K562 (cell line): ENCODE results near the gene AIG1. TPM values are rescaled to one million over a fixed set of nuclear protein-coding genes. Genes with fewer than 3 reads are reported as not detected.
A peak's percentile ranks its signal among the peaks of the same experiment; 100 is the strongest.
"Not testable (repeated sequence)": the region's sequence is repeated elsewhere in the genome, so short reads cannot be mapped to it uniquely, and the experiment has no call there.

ENCODE experiments used
- ATAC-seq: fragments of 200-7000 bp; cut with Tn5 transposase; 3 replicates; pipeline ENCODE4 v1.9.1; 2020; ENCODE audit warnings: moderate library complexity
- BruUV-seq: library from RNA; stranded (reverse); fragments of 400-500 nt; replicated peaks from 2 replicates; lab custom pipeline; 2021; lab: Mats Ljungman, UMichigan
- CTCF ChIA-PET: fragments of 300-600 bp; formaldehyde crosslinking; extraction: SDS; loops from one replicate; lab custom pipeline; 2021; ENCODE audit warnings: low intra/inter-chr PET ratio; lab: Yijun Ruan, JAX
- POLR2A ChIA-PET: fragments of 300-600, 350-650 bp; sonication (Branson Sonifier 250); formaldehyde crosslinking; extraction: SDS; loops from one replicate; lab custom pipeline; 2021; ENCODE audit warnings: antibody characterized with exemption, inconsistent platforms; lab: Yijun Ruan, JAX
- DNase-seq, 4 experiments: peaks; one replicate each; pipeline versions ENCODE4 v3.0.0 to v3.0.0-alpha.2; 2011 to 2018; ENCODE audit warnings: low spot score in 3 of 4, mixed read lengths in 3 of 4; ENCODE audit errors: extremely low read depth in 1 of 4
- FAIRE-seq: peaks from 2 replicates; lab custom pipeline; 2011; peaks lifted over from hg19 to GRCh38; lab: Jason Lieb, UNC
- H2AFZ ChIP-seq: 2 replicates; pipeline ENCODE4 v1.6.0; 2011; ENCODE audit warnings: low read depth, low read length, control low read depth, inconsistent platforms
- H3K27ac ChIP-seq: fragments of 200-600 bp; 3 replicates; pipeline ENCODE4 v1.8.0; 2011; ENCODE audit warnings: low read depth, mild to moderate bottlenecking, control low read depth, inconsistent platforms, low read length, moderate library complexity, mixed read lengths; ENCODE audit errors: extremely low read depth
- H3K27me3 ChIP-seq, 2 experiments: fragments of 300-600 bp in 1 of 2; 2 replicates in 1 of 2; 3 replicates in 1 of 2; pipeline versions ENCODE4 v1.6.0 to v1.8.0; 2011; ENCODE audit warnings: inconsistent platforms in 2 of 2, low read length in 2 of 2, mild to moderate bottlenecking in 1 of 2, mixed read lengths in 1 of 2, moderate library complexity in 1 of 2; ENCODE audit not compliant: control insufficient read depth in 2 of 2, insufficient read depth in 2 of 2
- H3K36me3 ChIP-seq: fragments of 300-600 bp; 3 replicates; pipeline ENCODE4 v1.8.0; 2011; ENCODE audit warnings: mild to moderate bottlenecking, low read length, inconsistent platforms; ENCODE audit not compliant: control insufficient read depth, insufficient read depth
- H3K4me1 ChIP-seq, 2 experiments: fragments of 200-600 bp in 1 of 2; replicated peaks in 1 of 2; 2 replicates in 1 of 2; 3 replicates in 1 of 2; pipeline versions ENCODE4 v1.5.1 to v1.8.0; 2011; ENCODE audit warnings: inconsistent platforms in 2 of 2, low read length in 2 of 2, mild to moderate bottlenecking in 1 of 2, mixed read lengths in 1 of 2, moderate library complexity in 1 of 2; ENCODE audit not compliant: control insufficient read depth in 2 of 2, insufficient read depth in 2 of 2
- H3K4me2 ChIP-seq: 2 replicates; pipeline ENCODE4 v1.6.1; 2011; ENCODE audit warnings: low read length, control low read depth, inconsistent platforms, mixed read lengths; ENCODE audit not compliant: insufficient read depth
- H3K4me3 ChIP-seq: fragments of 200-600 bp; sonication (generic), shearing (Covaris generic); 2 replicates; pipeline ENCODE4 v1.5.1; 2016; ENCODE audit warnings: control low read depth, inconsistent platforms
- H3K79me2 ChIP-seq: fragments of 200-600 bp; 3 replicates; pipeline ENCODE4 v1.8.0; 2011; ENCODE audit warnings: low read length, inconsistent platforms; ENCODE audit not compliant: control insufficient read depth, insufficient read depth
- H3K9ac ChIP-seq, 2 experiments: 2 replicates each; pipeline versions ENCODE4 v1.6.0 to v1.6.1; 2011; ENCODE audit warnings: low read depth in 2 of 2, low read length in 2 of 2, control low read depth in 1 of 2, inconsistent platforms in 1 of 2, mild to moderate bottlenecking in 1 of 2, mixed read lengths in 1 of 2; ENCODE audit not compliant: insufficient read depth in 1 of 2
- H3K9me1 ChIP-seq: one replicate; pipeline ENCODE4 v1.6.0; 2011; ENCODE audit warnings: inconsistent platforms, mild to moderate bottlenecking, low read length, moderate library complexity; ENCODE audit not compliant: control insufficient read depth, insufficient read depth
- H3K9me3 ChIP-seq: replicated peaks from 2 replicates; pipeline ENCODE4 v1.5.1; 2011; ENCODE audit warnings: low read depth, low read length, inconsistent platforms; ENCODE audit not compliant: control insufficient read depth, insufficient read depth
- H4K20me1 ChIP-seq: replicated peaks from 2 replicates; pipeline ENCODE4 v1.6.1; 2011; ENCODE audit warnings: low read length, inconsistent platforms, mixed read lengths; ENCODE audit not compliant: control insufficient read depth, insufficient read depth
- BCOR ChIP-seq: fragments of 450-650 bp; IDR thresholded peaks from 2 replicates; pipeline ENCODE4 v1.6.1; 2016
- KDM1A ChIP-seq, 2 experiments: fragments of 450-650 bp; IDR thresholded peaks; 2 replicates each; pipeline ENCODE4 v1.6.1; 2016; ENCODE audit warnings: mild to moderate bottlenecking in 2 of 2
- ZNF146 ChIP-seq: IDR thresholded peaks from one replicate; pipeline ENCODE4 v1.6.1; 2018; ENCODE audit warnings: missing compliant biosample characterization; ENCODE audit not compliant: unreplicated experiment
- ZNF589 ChIP-seq: fragments of 200-800 bp; sonication (Bioruptor generic); IDR thresholded peaks from 2 replicates; pipeline ENCODE4 v1.6.1; 2016; ENCODE audit warnings: low read depth, missing genetic modification characterization, missing compliant biosample characterization
- WGBS: fragments of 100-300 bp; shearing (Covaris generic); methylation state at CpG from one replicate; pipeline ENCODE4 v1.1.6; 2016; ENCODE audit warnings: low coverage, mixed read lengths; ENCODE audit not compliant: insufficient coverage; ENCODE audit errors: missing lambda C conversion rate; 5-methylcytosine and 5-hydroxymethylcytosine counted together
- in situ Hi-C: fragments of 300-500 bp; cut with MboI; formaldehyde crosslinking; loops from 4 replicates; pipeline ENCODE4 v1.15.0; 2018; ENCODE audit warnings: inconsistent platforms, mixed read lengths
- intact Hi-C: fragments of 100-400 bp; cut with micrococcal nuclease; formaldehyde crosslinking; loops from 2 replicates; pipeline ENCODE4 v1.14.2; 2022
- polyA plus RNA-seq, 8 experiments: library from polyadenylated mRNA; depleted of rRNA in 4 of 8; stranded (reverse) in 5 of 8; unstranded in 3 of 8; fragments of >200 nt; fragmentation: Nextera tagmentation in 2 of 8; fragmentation: Illumina TruSeq in 1 of 8; extraction: Ambion mirVana in 2 of 8; extraction: Trizol in 1 of 8; gene quantifications; 2 replicates each; pipeline versions ENCODE4 v1.2.1 to v1.2.3, GENCODE V29; 2011 to 2014; ENCODE audit warnings: inconsistent platforms in 1 of 8, missing spikeins in 1 of 8
- total RNA-seq, 7 experiments: library from RNA; depleted of rRNA in 6 of 7; stranded (reverse); fragments of >200 nt in 6 of 7; fragmentation: Illumina TruSeq in 2 of 7; extraction: Trizol in 2 of 7; gene quantifications; 2 replicates each; pipeline versions ENCODE4 v1.2.1 to v1.2.3, GENCODE V29; 2011 to 2021; ENCODE audit warnings: low replicate concordance in 1 of 7
- TF ChIP-seq, protein P1 (sequence below): sonication (generic); formaldehyde crosslinking; IDR thresholded peaks from 2 replicates; pipeline ENCODE4 v1.8.0; 2022; ENCODE audit warnings: mild to moderate bottlenecking, missing genetic modification reagents, borderline replicate concordance
- TF ChIP-seq, protein P2 (sequence below): fragments of 450-650 bp; IDR thresholded peaks from 2 replicates; pipeline ENCODE4 v1.6.1; 2017; ENCODE audit warnings: antibody characterized with exemption, mild to moderate bottlenecking

The AIG1 gene
- total and polyA plus RNA-seq, 9 of the 15 experiments (the other 6 are each of a cell fraction or from before 2014, with no cell fraction given), result 74.8 to 333 (median 127) TPM

DNA sequence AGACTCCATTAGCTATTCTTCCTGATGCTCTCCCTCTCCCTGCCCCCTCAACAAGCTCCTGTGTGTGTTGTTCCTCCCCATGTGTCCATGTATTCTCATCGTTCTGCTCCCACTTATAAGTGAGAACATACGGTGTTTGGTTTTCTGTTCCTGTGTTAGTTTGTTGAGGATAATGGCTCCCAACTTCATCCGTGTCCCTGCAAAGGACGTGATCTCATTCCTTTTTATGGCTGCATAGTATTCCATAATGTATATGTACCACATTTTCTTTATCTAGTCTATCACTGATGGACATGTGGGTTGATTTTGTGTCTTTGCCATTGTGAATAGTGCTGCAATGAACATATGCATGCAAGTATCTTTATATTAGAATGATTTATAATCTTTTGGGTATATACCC, 16.3 kb upstream of the AIG1 start:
- H3K4me3 ChIP-seq, H3K79me2 ChIP-seq, BruUV-seq, H3K4me2 ChIP-seq, CTCF ChIA-PET, H4K20me1 ChIP-seq, ATAC-seq, H3K9ac ChIP-seq, intact Hi-C loops, H3K9me1 ChIP-seq, H3K4me1 ChIP-seq, H3K36me3 ChIP-seq, H3K27ac ChIP-seq, in situ Hi-C loops, H2AFZ ChIP-seq, H3K9me3 ChIP-seq, DNase-seq, FAIRE-seq, H3K27me3 ChIP-seq: not testable (repeated sequence)
- WGBS, result 10% methylated on average over 4 of the region's 4 CpGs
- TF ChIP-seq KDM1A (IDR thresholded peaks at IDR 0.05) (peak in 1 of 2 experiments; percentile 51; a peak in 1 of 4 replicates), BCOR (peak; percentile 45; the same call in 1 of the 2 replicates), ZNF146 (CRISPR knock-in tag) (peak; percentile 95)
- POLR2A ChIA-PET, result interaction anchor here (0.9 kb wide), 1 partner anchor 9 kb away, joined by 3 read pairs; no protein-coding TSS in a partner anchor

DNA sequence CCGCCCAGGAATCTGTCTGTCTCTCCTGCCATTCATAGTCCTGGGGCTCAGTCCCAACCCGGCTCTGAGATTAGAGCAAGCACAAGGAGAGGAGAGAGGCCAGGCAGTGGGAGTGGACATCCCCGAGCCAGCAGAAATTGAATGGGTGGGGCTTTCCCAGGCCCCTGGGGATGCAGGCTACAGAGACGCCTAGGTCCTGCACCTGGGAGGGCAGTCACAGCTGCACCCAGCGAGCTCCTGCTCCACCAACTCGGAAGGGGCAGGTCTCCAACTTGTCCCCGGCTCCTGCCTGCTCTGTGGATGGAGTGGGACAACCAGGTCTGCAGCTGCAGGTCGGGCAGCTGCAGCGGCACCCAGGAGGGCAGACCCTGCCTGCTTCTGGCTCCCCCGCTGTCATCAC, 11.1 kb upstream of the AIG1 start:
- 36% methylated on average over 10 of the region's 10 CpGs for WGBS
- in situ Hi-C loops (no loop called here), intact Hi-C loops (no loop called here)
- Histone ChIP-seq H3K4me1 (peaks cover 0 to 4% of the 10 kb centered on the region in 2 experiments; a peak in 1 of 5 replicates), H3K36me3 (no peaks in the 10 kb centered on the region), H3K27ac (no peak overlapping the region), H3K9me3 (peaks cover 5% of the 10 kb centered on the region; the same call in 1 of the 2 replicates), H2AFZ (no peak overlapping the region), H4K20me1 (no peaks in the 10 kb centered on the region), H3K4me3 (no peak overlapping the region), H3K27me3 (no peaks in the 10 kb centered on the region), H3K9me1 (no peaks in the 10 kb centered on the region), H3K4me2 (no peak overlapping the region), H3K9ac (no peak overlapping the region), H3K79me2 (no peaks in the 10 kb centered on the region)
- ChIA-PET POLR2A (interaction anchor here (0.6 to 1.4 kb wide), 3 partner anchors 10 to 325 kb away, joined by 4 to 8 read pairs (median 6); no protein-coding TSS in a partner anchor), CTCF (no interaction called here)
- ATAC-seq (no peak), FAIRE-seq (no peak), DNase-seq (no peak)
- no TSS peak for BruUV-seq
- TF ChIP-seq, protein P1, sequence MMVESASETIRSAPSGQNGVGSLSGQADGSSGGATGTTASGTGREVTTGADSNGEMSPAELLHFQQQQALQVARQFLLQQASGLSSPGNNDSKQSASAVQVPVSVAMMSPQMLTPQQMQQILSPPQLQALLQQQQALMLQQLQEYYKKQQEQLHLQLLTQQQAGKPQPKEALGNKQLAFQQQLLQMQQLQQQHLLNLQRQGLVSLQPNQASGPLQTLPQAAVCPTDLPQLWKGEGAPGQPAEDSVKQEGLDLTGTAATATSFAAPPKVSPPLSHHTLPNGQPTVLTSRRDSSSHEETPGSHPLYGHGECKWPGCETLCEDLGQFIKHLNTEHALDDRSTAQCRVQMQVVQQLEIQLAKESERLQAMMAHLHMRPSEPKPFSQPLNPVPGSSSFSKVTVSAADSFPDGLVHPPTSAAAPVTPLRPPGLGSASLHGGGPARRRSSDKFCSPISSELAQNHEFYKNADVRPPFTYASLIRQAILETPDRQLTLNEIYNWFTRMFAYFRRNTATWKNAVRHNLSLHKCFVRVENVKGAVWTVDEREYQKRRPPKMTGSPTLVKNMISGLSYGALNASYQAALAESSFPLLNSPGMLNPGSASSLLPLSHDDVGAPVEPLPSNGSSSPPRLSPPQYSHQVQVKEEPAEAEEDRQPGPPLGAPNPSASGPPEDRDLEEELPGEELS (CRISPR knock-in tag), result no peak
- TF ChIP-seq, protein P2, sequence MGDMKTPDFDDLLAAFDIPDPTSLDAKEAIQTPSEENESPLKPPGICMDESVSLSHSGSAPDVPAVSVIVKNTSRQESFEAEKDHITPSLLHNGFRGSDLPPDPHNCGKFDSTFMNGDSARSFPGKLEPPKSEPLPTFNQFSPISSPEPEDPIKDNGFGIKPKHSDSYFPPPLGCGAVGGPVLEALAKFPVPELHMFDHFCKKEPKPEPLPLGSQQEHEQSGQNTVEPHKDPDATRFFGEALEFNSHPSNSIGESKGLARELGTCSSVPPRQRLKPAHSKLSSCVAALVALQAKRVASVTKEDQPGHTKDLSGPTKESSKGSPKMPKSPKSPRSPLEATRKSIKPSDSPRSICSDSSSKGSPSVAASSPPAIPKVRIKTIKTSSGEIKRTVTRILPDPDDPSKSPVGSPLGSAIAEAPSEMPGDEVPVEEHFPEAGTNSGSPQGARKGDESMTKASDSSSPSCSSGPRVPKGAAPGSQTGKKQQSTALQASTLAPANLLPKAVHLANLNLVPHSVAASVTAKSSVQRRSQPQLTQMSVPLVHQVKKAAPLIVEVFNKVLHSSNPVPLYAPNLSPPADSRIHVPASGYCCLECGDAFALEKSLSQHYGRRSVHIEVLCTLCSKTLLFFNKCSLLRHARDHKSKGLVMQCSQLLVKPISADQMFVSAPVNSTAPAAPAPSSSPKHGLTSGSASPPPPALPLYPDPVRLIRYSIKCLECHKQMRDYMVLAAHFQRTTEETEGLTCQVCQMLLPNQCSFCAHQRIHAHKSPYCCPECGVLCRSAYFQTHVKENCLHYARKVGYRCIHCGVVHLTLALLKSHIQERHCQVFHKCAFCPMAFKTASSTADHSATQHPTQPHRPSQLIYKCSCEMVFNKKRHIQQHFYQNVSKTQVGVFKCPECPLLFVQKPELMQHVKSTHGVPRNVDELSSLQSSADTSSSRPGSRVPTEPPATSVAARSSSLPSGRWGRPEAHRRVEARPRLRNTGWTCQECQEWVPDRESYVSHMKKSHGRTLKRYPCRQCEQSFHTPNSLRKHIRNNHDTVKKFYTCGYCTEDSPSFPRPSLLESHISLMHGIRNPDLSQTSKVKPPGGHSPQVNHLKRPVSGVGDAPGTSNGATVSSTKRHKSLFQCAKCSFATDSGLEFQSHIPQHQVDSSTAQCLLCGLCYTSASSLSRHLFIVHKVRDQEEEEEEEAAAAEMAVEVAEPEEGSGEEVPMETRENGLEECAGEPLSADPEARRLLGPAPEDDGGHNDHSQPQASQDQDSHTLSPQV, result no peak
- no peak for TF ChIP-seq ZNF589
